GM06990 (cell line): Measurements from ENCODE around the gene MEOX2.

Experiments used
- DNase-seq: peaks from one replicate; pipeline ENCODE4 v3.0.0-alpha.2; 2011; ENCODE audit not compliant: insufficient read length; ENCODE audit errors: extremely low read depth
- H3K27me3 ChIP-seq: replicated peaks from 2 replicates; pipeline ENCODE4 v1.6.0; 2011; ENCODE audit warnings: low read length; ENCODE audit not compliant: control insufficient read depth, insufficient read depth
- H3K36me3 ChIP-seq: 2 replicates; pipeline ENCODE4 v1.5.1; 2011; ENCODE audit warnings: low read length; ENCODE audit not compliant: control insufficient read depth, insufficient read depth
- H3K4me3 ChIP-seq: replicated peaks from 2 replicates; pipeline ENCODE4 v1.5.1; 2011; ENCODE audit warnings: low read depth, mild to moderate bottlenecking, control low read depth, low read length
- TF ChIP-seq, protein P1 (sequence below): IDR thresholded peaks from 2 replicates; pipeline ENCODE4 v1.5.1; 2011; ENCODE audit warnings: low read length, control low read depth, mild to moderate bottlenecking, inconsistent platforms; ENCODE audit not compliant: insufficient read depth, poor library complexity, severe bottlenecking

MEOX2 gene

DNA sequence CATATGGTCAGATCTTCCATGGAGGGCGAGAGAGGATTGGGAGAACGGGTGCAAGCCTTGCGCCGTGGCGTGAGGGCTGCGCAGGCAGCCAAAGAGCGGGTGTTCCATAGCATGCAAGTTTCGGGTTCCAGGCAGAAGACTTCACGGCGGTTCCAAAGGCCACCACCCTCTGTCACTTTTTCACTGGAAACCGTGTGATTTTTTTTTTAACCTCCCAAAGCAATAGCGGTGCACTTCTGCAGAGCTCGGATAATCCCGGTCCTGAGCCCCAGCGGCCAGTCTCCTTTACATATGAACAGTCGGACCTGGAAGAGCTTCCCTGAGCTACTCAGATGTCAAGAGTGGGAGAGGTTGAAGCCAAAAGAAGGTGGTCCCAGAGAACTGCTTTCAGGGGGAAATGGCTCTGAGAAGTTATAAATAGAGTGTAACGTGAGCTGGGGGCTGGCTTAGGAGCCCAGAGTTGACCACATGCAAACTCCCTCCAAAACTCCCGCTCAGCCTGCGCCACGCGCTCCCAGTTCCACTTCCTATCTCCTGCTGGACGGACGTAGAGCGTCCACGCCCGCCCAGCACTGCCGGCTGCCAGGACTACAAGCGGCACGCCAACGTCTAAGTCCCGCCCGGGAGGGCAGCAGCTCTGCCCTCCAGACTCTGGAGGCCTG, at the start of gene MEOX2:
Gene MEOX2 (minus strand): TSS at position 389 of the 662 bp plus-strand sequence. CDS start 281 bp downstream, at position 108.
- no peaks in the 10 kb centered on the region for H3K27me3 ChIP-seq
- TF ChIP-seq, protein P1, sequence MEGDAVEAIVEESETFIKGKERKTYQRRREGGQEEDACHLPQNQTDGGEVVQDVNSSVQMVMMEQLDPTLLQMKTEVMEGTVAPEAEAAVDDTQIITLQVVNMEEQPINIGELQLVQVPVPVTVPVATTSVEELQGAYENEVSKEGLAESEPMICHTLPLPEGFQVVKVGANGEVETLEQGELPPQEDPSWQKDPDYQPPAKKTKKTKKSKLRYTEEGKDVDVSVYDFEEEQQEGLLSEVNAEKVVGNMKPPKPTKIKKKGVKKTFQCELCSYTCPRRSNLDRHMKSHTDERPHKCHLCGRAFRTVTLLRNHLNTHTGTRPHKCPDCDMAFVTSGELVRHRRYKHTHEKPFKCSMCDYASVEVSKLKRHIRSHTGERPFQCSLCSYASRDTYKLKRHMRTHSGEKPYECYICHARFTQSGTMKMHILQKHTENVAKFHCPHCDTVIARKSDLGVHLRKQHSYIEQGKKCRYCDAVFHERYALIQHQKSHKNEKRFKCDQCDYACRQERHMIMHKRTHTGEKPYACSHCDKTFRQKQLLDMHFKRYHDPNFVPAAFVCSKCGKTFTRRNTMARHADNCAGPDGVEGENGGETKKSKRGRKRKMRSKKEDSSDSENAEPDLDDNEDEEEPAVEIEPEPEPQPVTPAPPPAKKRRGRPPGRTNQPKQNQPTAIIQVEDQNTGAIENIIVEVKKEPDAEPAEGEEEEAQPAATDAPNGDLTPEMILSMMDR = no peak
- no peak within 1 kb of the TSS for H3K4me3 ChIP-seq
- no peak for DNase-seq
- no peaks in the 10 kb centered on the region for H3K36me3 ChIP-seq

DNA sequence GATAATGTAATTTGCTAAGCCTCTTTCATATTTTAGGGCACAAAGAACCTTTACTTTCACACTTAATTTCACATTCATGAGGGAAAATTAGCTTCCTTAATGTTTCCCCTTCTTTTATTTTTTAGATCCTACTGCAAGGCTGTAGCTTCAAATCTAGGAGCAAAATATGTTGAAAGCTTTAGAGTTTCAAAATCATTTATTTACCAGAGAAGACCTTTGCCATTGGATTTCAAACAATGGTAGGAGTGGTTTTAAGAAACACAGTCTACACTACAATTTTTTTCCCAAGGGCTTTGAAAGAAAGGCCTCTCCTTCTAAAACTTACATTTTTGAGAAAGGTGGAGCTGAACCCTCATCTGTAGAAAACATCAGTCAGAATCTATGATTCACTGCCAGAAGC, 43.3 kb upstream of the MEOX2 start:
- no peak for DNase-seq
- Histone ChIP-seq H3K36me3 (no peaks in the 10 kb centered on the region), H3K4me3 (no peak overlapping the region), H3K27me3 (no peaks in the 10 kb centered on the region)
- TF ChIP-seq, protein P1 = no peak

DNA sequence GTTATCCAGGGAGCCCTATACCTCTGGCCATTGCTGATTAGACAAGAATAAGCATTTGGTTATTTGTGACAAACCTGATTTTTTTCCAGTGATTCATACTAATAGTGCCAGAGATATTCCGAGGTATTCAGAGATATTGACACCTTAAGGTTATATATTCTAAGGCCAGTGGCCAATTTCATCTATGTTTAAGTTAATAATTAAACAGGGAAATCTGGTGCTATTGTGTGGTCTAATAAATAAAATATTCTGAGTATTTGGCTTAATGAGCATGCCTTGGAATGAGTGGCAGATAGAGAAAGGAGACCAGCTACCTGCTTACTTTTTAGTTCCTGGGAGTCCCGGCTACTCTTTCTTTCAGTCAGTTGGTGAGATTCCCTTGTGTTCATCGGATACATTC, 38.6 kb upstream of the MEOX2 start:
- no peak for DNase-seq
- H3K36me3 ChIP-seq = no peaks in the 10 kb centered on the region
- H3K27me3 ChIP-seq = no peaks in the 10 kb centered on the region
- no peak overlapping the region for H3K4me3 ChIP-seq
- TF ChIP-seq, protein P1 = no peak

DNA sequence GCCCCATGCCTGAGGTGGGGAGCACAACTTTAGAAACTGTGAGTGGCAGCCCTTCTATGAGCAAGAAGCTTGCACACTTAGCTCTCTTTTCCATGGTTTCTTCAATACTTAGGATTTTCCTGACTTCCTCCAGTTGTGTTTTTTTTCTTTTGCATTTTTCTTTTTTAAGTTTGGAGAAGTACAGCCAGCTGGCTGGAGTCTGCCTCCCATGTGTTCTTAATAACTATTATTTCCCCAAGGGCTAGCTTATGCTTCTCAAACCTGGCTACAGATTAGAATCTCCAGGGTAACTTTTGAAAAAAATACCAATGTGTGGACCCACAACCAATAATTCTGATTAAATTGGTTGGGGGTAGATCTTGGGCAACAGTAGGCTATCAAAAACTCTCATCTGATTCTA, 37.4 kb upstream of the MEOX2 start:
- TF ChIP-seq, protein P1 = no peak
- Histone ChIP-seq H3K36me3 (no peaks in the 10 kb centered on the region), H3K27me3 (no peaks in the 10 kb centered on the region), H3K4me3 (no peak overlapping the region)
- DNase-seq = no peak

DNA sequence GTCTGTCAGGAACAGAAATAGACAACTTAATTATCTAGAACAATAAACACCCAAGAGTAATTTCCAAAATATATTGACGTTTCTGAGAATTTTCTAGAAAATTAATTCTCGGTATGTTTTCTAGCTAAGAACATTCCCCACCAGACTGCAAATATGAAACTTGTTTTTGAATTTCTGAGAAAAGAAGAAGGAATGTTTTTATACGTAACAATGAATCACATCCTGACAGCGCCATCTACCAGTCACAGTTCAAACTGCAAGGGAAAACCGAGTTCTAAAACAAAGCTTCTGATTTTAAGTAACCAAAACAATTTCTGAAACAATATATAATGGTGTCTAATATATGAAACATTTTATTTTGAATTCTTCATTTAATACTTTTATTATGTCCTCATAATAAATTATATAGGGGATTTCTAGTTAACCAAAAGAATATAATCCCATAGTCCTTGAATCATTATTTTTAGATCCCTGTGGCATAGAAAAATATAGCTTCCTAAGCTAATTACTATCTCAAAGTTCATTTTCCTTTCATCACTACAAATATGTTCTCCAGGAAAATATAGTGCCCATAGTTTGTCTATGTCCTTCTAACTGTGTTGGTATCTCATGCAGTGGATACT, 34.5 kb upstream of the MEOX2 start:
- TF ChIP-seq, protein P1 = peak; percentile 68
- Histone ChIP-seq H3K27me3 (no peaks in the 10 kb centered on the region), H3K4me3 (no peak overlapping the region), H3K36me3 (no peaks in the 10 kb centered on the region)
- no peak for DNase-seq

DNA sequence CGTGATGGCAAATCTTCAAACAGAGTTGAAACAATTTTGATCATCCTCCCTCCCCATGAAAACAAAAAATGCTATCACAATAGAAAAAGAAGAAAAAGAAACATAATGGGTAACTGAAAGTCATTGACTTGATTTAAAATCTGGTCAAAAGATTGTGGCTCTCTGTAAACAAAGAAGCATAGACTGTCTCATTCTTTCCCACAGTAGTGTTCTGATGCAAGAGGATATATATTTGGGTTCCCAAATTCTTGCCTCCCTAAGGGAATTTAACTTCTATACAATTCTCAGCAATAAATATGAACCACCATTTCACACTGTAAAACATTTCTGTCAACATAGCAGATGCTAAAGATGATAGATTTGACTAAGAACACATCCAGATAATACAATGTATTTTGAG, 32.8 kb upstream of the MEOX2 start:
- TF ChIP-seq, protein P1 = no peak
- Histone ChIP-seq H3K27me3 (no peaks in the 10 kb centered on the region), H3K36me3 (no peaks in the 10 kb centered on the region), H3K4me3 (no peak overlapping the region)
- DNase-seq = no peak
